Stomach (tissue), 9 donors: ENCODE data around the gene LRRC49. TPM values are rescaled to one million over a fixed set of nuclear protein-coding genes. Genes with fewer than 3 reads are reported as not detected.

Experiments used
- DNase-seq, 2 donors: peaks; one replicate each; pipeline versions ENCODE4 v3.0.0 to v3.0.0-alpha.2; 2013 to 2019
- H3K27ac ChIP-seq, 5 donors: fragments of 200-600 bp in 4 of 5; sonication (generic) in 4 of 5; one replicate each; pipeline ENCODE4 v1.5.1; 2013 to 2019; ENCODE audit warnings: mild to moderate bottlenecking in 1 of 5, moderate library complexity in 1 of 5
- H3K27me3 ChIP-seq, 3 donors: fragments of 200-600 bp; sonication (generic); one replicate each; pipeline ENCODE4 v1.5.1; 2017 to 2019; ENCODE audit warnings: mixed run types in 1 of 3
- H3K36me3 ChIP-seq, 4 donors: fragments of 200-600 bp; sonication (generic); 1 replicate in 3 of 4; 2 replicates in 1 of 4; pipeline ENCODE4 v1.5.1; 2016 to 2019
- H3K4me1 ChIP-seq, 4 donors: fragments of 200-600 bp; sonication (generic); one replicate each; pipeline ENCODE4 v1.5.1; 2016 to 2019
- H3K4me3 ChIP-seq, 4 donors: fragments of 200-600 bp; sonication (generic) in 3 of 4; one replicate each; pipeline ENCODE4 v1.5.1; 2016 to 2019; ENCODE audit warnings: mild to moderate bottlenecking in 1 of 4
- H3K9me3 ChIP-seq, 4 donors: fragments of 200-600 bp; sonication (generic); one replicate each; pipeline ENCODE4 v1.5.1; 2016 to 2019
- EP300 ChIP-seq: sonication (generic); formaldehyde crosslinking; IDR thresholded peaks from one replicate; pipeline ENCODE4 v1.6.1; 2017; ENCODE audit warnings: antibody characterized with exemption
- POLR2A ChIP-seq, 4 donors: fragments of 450-650 bp; IDR thresholded peaks; one replicate each; pipeline ENCODE4 v1.6.1; 2016; ENCODE audit warnings: antibody characterized with exemption in 4 of 4, control low read depth in 2 of 4, mild to moderate bottlenecking in 1 of 4, moderate library complexity in 1 of 4
- POLR2AphosphoS5 ChIP-seq, 3 donors: sonication (generic); formaldehyde crosslinking; IDR thresholded peaks; one replicate each; pipeline ENCODE4 v1.6.1; 2016; ENCODE audit warnings: antibody characterized with exemption in 3 of 3
- WGBS, 5 donors: extraction: QIAGEN DNeasy Blood & Tissue Kit in 3 of 5; methylation state at CpG; one replicate each; pipeline versions ENCODE4 v1.1.5 to v1.1.7; 2013 to 2018; 5-methylcytosine and 5-hydroxymethylcytosine counted together
- intact Hi-C: fragments of 100-400 bp; cut with DNase I; formaldehyde crosslinking; loops from one replicate; pipeline ENCODE4 v1.15.1; 2023; ENCODE audit warnings: low total_unique reads
- polyA plus RNA-seq, 3 donors: library from polyadenylated mRNA; stranded (reverse); fragments of 200-250 nt; gene quantifications; one replicate each; pipeline ENCODE4 v1.2.3, GENCODE V29; 2013
- total RNA-seq, 5 donors: library from RNA; depleted of rRNA; stranded (reverse); fragments of >200 nt; gene quantifications; one replicate each; pipeline versions ENCODE4 v1.1.0 to v1.2.3, GENCODE V29; 2014 to 2016
- TF ChIP-seq, protein P1 (sequence below), 7 experiments: fragments of 450-650 bp in 4 of 7; fragments of 200-600 bp in 3 of 7; sonication (generic) in 3 of 7; IDR thresholded peaks; one replicate each; pipeline ENCODE4 v1.5.1; 2016 to 2019; ENCODE audit warnings: antibody characterized with exemption in 7 of 7, control low read depth in 2 of 7, mild to moderate bottlenecking in 1 of 7
- donor health status: healthy with polysubstance abuse.
- donor health status: Bipolar disorder and iron deficiency.
- donor health status: healthy.

The LRRC49 gene
- total and polyA plus RNA-seq, 8 donors, result 0.87 to 63.8 (median 7.2) TPM

DNA sequence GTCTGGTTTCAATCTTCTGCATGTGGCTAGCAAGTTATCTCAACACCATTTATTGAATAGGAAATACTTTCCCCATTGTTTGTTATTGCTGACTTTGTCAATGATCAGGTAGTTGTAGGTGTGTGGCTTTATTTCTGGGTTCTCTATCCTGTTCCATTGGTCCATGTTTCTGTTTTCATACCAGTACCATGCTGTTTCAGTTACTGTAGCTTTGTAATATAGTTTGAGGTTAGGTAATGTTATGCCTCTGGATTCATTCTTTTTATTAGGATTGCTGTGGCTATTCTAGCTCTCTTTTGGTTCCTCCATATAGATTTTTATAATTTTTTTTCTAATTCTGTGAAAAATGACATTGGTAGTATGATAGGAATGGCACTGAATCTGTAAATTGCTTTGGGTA, 58.3 kb downstream of the LRRC49 start:
- Histone ChIP-seq H3K27ac (no peak overlapping the region), H3K4me1 (no peaks in the 10 kb centered on the region), H3K36me3 (no peaks in the 10 kb centered on the region), H3K9me3 (peaks cover 0 to 13% (median 5%) of the 10 kb centered on the region in 4 donors), H3K27me3 (no peaks in the 10 kb centered on the region), H3K4me3 (no peak overlapping the region)
- DNase-seq, result no peak
- TF ChIP-seq POLR2AphosphoS5 (IDR thresholded peaks at IDR 0.05) (no peak), EP300 (no peak), POLR2A (IDR thresholded peaks at IDR 0.05) (no peak)
- TF ChIP-seq, protein P1, sequence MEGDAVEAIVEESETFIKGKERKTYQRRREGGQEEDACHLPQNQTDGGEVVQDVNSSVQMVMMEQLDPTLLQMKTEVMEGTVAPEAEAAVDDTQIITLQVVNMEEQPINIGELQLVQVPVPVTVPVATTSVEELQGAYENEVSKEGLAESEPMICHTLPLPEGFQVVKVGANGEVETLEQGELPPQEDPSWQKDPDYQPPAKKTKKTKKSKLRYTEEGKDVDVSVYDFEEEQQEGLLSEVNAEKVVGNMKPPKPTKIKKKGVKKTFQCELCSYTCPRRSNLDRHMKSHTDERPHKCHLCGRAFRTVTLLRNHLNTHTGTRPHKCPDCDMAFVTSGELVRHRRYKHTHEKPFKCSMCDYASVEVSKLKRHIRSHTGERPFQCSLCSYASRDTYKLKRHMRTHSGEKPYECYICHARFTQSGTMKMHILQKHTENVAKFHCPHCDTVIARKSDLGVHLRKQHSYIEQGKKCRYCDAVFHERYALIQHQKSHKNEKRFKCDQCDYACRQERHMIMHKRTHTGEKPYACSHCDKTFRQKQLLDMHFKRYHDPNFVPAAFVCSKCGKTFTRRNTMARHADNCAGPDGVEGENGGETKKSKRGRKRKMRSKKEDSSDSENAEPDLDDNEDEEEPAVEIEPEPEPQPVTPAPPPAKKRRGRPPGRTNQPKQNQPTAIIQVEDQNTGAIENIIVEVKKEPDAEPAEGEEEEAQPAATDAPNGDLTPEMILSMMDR (IDR thresholded peaks at IDR 0.05), result no peak
- intact Hi-C loops, result no loop called here

DNA sequence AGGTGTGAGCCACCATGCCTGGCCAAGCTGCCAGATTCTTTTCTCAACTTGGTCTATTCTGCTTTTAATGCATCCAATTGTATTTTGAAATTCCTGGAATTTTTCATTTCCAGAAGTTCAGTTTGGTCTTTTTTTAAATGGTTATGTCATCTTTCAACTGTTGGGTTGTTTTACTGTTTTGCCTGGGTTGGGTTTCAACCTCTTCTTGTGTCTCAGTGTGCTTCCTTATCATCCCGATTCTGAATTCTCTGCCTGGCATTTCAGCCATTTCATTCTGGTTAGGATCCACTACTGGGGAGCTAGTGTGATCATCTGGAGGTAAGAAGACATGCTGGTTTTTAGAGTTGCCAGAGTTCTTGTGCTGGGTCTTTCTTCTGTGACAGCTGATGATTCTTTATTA, 61.5 kb downstream of the LRRC49 start:
- Histone ChIP-seq H3K9me3 (peaks cover 0 to 13% (median 5%) of the 10 kb centered on the region in 4 donors), H3K27ac (no peak overlapping the region), H3K27me3 (no peaks in the 10 kb centered on the region), H3K4me1 (no peaks in the 10 kb centered on the region), H3K4me3 (no peak overlapping the region), H3K36me3 (no peaks in the 10 kb centered on the region)
- TF ChIP-seq POLR2AphosphoS5 (IDR thresholded peaks at IDR 0.05) (no peak), POLR2A (IDR thresholded peaks at IDR 0.05) (no peak), EP300 (no peak)
- TF ChIP-seq, protein P1 (IDR thresholded peaks at IDR 0.05), result no peak
- WGBS, 5 donors, result 84 to 100% (median 89%) methylated on average over 1 of the region's 1 CpG
- intact Hi-C loops, result no loop called here
- no peak for DNase-seq

DNA sequence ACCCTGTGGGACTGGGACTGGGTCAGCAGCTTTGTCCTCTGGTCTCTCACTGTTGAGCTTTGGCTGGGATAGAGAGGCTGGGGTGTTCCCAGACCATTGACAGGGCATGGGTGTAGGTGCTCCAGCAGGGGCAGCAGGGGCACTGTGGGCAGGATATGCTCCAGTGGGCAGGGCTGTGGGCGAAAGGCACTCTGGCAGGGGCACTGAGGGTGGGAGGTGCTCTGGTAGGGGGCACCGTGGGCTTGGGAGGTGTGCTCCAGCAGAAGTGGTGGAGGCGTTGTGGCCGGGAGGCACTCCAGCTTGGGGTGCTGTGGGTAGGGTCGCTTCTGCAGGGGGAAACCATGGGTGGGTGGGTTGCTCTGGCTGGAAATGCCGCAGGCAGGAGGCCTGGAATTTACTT, 62.1 kb downstream of the LRRC49 start:
- intact Hi-C loops, result no loop called here
- WGBS, 5 donors, result 81 to 94% (median 90%) methylated on average over 5 to 6 of the region's 6 CpGs
- TF ChIP-seq POLR2AphosphoS5 (IDR thresholded peaks at IDR 0.05), result no peak
- TF ChIP-seq POLR2A (IDR thresholded peaks at IDR 0.05), result no peak
- no peak for TF ChIP-seq EP300
- TF ChIP-seq, protein P1 (IDR thresholded peaks at IDR 0.05), result no peak
- no peak for DNase-seq
- H3K4me3 ChIP-seq, result no peak overlapping the region
- H3K9me3 ChIP-seq, result peaks cover 0 to 13% (median 5%) of the 10 kb centered on the region in 4 donors
- H3K36me3 ChIP-seq, result no peaks in the 10 kb centered on the region
- no peaks in the 10 kb centered on the region for H3K27me3 ChIP-seq
- H3K27ac ChIP-seq, result no peak overlapping the region
- no peaks in the 10 kb centered on the region for H3K4me1 ChIP-seq

DNA sequence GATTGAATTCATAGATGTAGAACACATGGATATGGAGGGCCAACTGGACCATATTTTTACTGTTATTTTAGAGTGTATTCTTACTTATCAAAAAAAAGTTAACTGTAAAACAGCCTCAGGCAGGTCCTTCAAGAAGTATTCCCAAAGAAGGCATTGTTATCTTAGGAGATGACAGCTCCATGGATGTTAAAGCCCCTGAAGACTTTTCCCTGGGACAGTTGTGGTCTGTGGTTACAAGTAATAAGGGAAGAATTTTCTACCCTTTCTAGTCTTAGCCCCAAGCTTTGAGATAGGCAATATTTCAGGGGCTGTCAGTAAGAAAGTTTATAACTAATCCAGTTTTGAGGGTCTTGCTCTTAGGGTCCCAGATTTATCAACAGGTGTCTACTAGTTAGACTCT, 62.5 kb downstream of the LRRC49 start:
- TF ChIP-seq EP300, result no peak
- TF ChIP-seq, protein P1 (IDR thresholded peaks at IDR 0.05), result no peak
- no peak for TF ChIP-seq POLR2A (IDR thresholded peaks at IDR 0.05)
- no peak for TF ChIP-seq POLR2AphosphoS5 (IDR thresholded peaks at IDR 0.05)
- H3K27ac ChIP-seq, result no peak overlapping the region
- H3K4me3 ChIP-seq, result no peak overlapping the region
- intact Hi-C loops, result no loop called here
- H3K27me3 ChIP-seq, result no peaks in the 10 kb centered on the region
- no peaks in the 10 kb centered on the region for H3K4me1 ChIP-seq
- no peak for DNase-seq
- H3K36me3 ChIP-seq, result no peaks in the 10 kb centered on the region
- peaks cover 0 to 13% (median 5%) of the 10 kb centered on the region in 4 donors for H3K9me3 ChIP-seq
